Astrocyte (in vitro differentiated cells and primary cell): ENCODE data around the gene EPHB1. TPM values are rescaled to one million over a fixed set of nuclear protein-coding genes. Genes with fewer than 3 reads are reported as not detected.

Source experiments
- DNase-seq: peaks from one replicate; pipeline ENCODE4 v3.0.0-alpha.2; 2010; ENCODE audit warnings: low read depth
- FAIRE-seq: peaks from 2 replicates; lab custom pipeline; 2011; peaks lifted over from hg19 to GRCh38; lab: Jason Lieb, UNC
- H2AFZ ChIP-seq: 2 replicates; pipeline ENCODE4 v1.6.0; 2012; ENCODE audit warnings: low read depth, low read length, inconsistent platforms
- H3K27ac ChIP-seq: 2 replicates; pipeline ENCODE4 v1.5.1; 2011; ENCODE audit warnings: low read depth, low read length, inconsistent platforms
- H3K27me3 ChIP-seq: 2 replicates; pipeline ENCODE4 v1.6.0; 2011; ENCODE audit warnings: low read length, inconsistent platforms; ENCODE audit not compliant: insufficient read depth
- H3K36me3 ChIP-seq: 2 replicates; pipeline ENCODE4 v1.5.1; 2011; ENCODE audit warnings: low read length, inconsistent platforms; ENCODE audit not compliant: insufficient read depth
- H3K4me1 ChIP-seq: 2 replicates; pipeline ENCODE4 v1.5.1; 2011; ENCODE audit warnings: low read length, inconsistent platforms; ENCODE audit not compliant: insufficient read depth
- H3K4me2 ChIP-seq: 2 replicates; pipeline ENCODE4 v1.6.0; 2012; ENCODE audit warnings: low read length, inconsistent platforms
- H3K4me3 ChIP-seq: 2 replicates; pipeline ENCODE4 v1.5.1; 2011; ENCODE audit warnings: low read depth, mild to moderate bottlenecking, low read length, inconsistent platforms; ENCODE audit not compliant: insufficient read depth
- H3K79me2 ChIP-seq: 2 replicates; pipeline ENCODE4 v1.6.0; 2012; ENCODE audit warnings: mild to moderate bottlenecking, low read length, inconsistent platforms; ENCODE audit not compliant: insufficient read depth
- H3K9ac ChIP-seq: 2 replicates; pipeline ENCODE4 v1.6.0; 2012; ENCODE audit warnings: mild to moderate bottlenecking, low read length, inconsistent platforms
- H3K9me3 ChIP-seq: 2 replicates; pipeline ENCODE4 v1.5.1; 2012; ENCODE audit warnings: low read depth, mild to moderate bottlenecking, low read length, inconsistent platforms; ENCODE audit not compliant: insufficient read depth
- H4K20me1 ChIP-seq: 2 replicates; pipeline ENCODE4 v1.6.0; 2012; ENCODE audit warnings: low read length, inconsistent platforms; ENCODE audit not compliant: insufficient read depth
- H3K27ac Mint-ChIP-seq: one replicate; pipeline ENCODE4 v1.8.0; 2021; ENCODE audit warnings: mild to moderate bottlenecking, mixed read lengths; ENCODE audit not compliant: unreplicated experiment
- H3K27me3 Mint-ChIP-seq: one replicate; pipeline ENCODE4 v1.8.0; 2021; ENCODE audit warnings: low read depth, mixed read lengths; ENCODE audit not compliant: unreplicated experiment
- H3K36me3 Mint-ChIP-seq: one replicate; pipeline ENCODE4 v1.8.0; 2021; ENCODE audit warnings: low read depth, mixed read lengths; ENCODE audit not compliant: unreplicated experiment
- H3K4me1 Mint-ChIP-seq: one replicate; pipeline ENCODE4 v1.8.0; 2021; ENCODE audit warnings: low read depth, mixed read lengths; ENCODE audit not compliant: unreplicated experiment
- H3K4me3 Mint-ChIP-seq: one replicate; pipeline ENCODE4 v1.8.0; 2021; ENCODE audit warnings: mild to moderate bottlenecking, moderate library complexity, mixed read lengths; ENCODE audit not compliant: unreplicated experiment
- H3K9me3 Mint-ChIP-seq: one replicate; pipeline ENCODE4 v1.8.0; 2021; ENCODE audit warnings: mild to moderate bottlenecking, mixed read lengths; ENCODE audit not compliant: unreplicated experiment
- CTCF ChIP-seq: IDR thresholded peaks from 2 replicates; pipeline ENCODE4 v1.5.1; 2011; ENCODE audit warnings: low read depth, mild to moderate bottlenecking, inconsistent platforms, low read length, moderate library complexity; ENCODE audit not compliant: insufficient read depth
- EZH2 ChIP-seq: IDR thresholded peaks from 2 replicates; pipeline ENCODE4 v1.6.1; 2012; ENCODE audit warnings: mild to moderate bottlenecking, low read length, inconsistent platforms; ENCODE audit not compliant: insufficient read depth
- total RNA-seq: library from RNA; stranded (reverse); gene quantifications from 2 replicates; pipeline ENCODE4 v1.2.1, GENCODE V29; 2021

EPHB1 gene
- total RNA-seq, 1 donor from 2014 or later = 4.1 TPM

GRCh38 chr3:134766290-134766689, 28.8 kb upstream of the EPHB1 start:
- H3K4me3 Mint-ChIP-seq = no peak overlapping the region
- H3K27me3 Mint-ChIP-seq = peaks cover 35% of the 10 kb centered on the region
- no peaks in the 10 kb centered on the region for H3K4me1 Mint-ChIP-seq
- H3K27ac Mint-ChIP-seq = no peak overlapping the region
- Histone ChIP-seq H3K9ac (no peak overlapping the region), H3K4me1 (no peaks in the 10 kb centered on the region), H2AFZ (no peak overlapping the region), H3K9me3 (no peaks in the 10 kb centered on the region), H3K4me2 (no peak overlapping the region), H4K20me1 (no peaks in the 10 kb centered on the region), H3K27me3 (no peaks in the 10 kb centered on the region), H3K36me3 (no peaks in the 10 kb centered on the region), H3K79me2 (no peaks in the 10 kb centered on the region), H3K4me3 (no peak overlapping the region), H3K27ac (no peak overlapping the region)
- H3K36me3 Mint-ChIP-seq = no peaks in the 10 kb centered on the region
- DNase-seq (no peak), FAIRE-seq (no peak)
- TF ChIP-seq EZH2 = no peak
- no peak for TF ChIP-seq CTCF
- peaks cover 7% of the 10 kb centered on the region for H3K9me3 Mint-ChIP-seq

DNA sequence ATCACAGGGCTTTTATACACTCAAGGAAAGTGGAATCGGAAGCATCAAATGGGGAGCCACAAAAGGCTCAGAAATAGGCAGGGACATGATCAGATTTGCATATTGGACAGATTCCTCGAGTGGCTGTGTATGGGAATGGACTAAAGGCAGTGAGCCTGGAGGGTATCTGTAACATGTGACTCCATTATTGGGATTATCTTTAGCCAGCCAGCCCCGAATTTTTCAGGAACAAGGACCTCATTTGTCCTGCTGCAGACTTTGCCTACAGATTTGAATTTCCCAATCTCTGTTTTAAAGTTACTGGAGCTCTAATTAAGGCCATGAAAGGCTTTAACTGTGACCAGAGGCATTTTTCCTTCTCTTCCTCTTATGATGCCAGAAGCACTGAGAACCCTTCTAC, 26.9 kb upstream of the EPHB1 start:
- Histone ChIP-seq H2AFZ (no peak overlapping the region), H3K27ac (no peak overlapping the region), H3K36me3 (no peaks in the 10 kb centered on the region), H3K9ac (no peak overlapping the region), H3K9me3 (no peaks in the 10 kb centered on the region), H3K4me3 (no peak overlapping the region), H3K79me2 (no peaks in the 10 kb centered on the region), H4K20me1 (no peaks in the 10 kb centered on the region), H3K4me1 (no peaks in the 10 kb centered on the region), H3K27me3 (no peaks in the 10 kb centered on the region), H3K4me2 (no peak overlapping the region)
- Mint-ChIP-seq H3K36me3 (no peaks in the 10 kb centered on the region), H3K4me1 (no peaks in the 10 kb centered on the region), H3K27ac (no peak overlapping the region), H3K27me3 (peaks cover 30% of the 10 kb centered on the region), H3K9me3 (peaks cover 7% of the 10 kb centered on the region), H3K4me3 (no peak overlapping the region)
- TF ChIP-seq CTCF = no peak
- TF ChIP-seq EZH2 = no peak
- FAIRE-seq (no peak), DNase-seq (no peak)

DNA sequence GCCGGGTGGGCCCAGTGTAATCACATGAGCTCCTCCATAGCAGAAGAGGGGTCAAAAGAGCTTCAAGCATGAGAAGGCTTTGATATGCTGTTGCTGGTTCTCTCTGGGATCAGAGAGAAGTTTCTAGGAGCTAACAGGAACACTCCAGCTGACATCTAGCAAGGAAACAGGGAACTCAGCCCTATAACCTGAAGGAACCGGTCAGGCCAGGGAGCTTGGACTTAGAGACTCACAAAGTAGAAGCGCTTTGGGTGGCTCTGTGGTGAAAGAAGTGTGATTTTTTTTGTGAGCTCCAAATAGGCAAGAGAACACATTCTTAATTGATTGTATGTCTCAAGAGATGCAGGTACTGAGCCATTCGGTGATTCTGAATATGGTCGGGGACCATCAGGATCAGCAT, 26.2 kb upstream of the EPHB1 start:
- Mint-ChIP-seq H3K36me3 (no peaks in the 10 kb centered on the region), H3K27ac (no peak overlapping the region), H3K27me3 (peaks cover 30% of the 10 kb centered on the region), H3K4me3 (no peak overlapping the region), H3K4me1 (no peaks in the 10 kb centered on the region), H3K9me3 (peaks cover 4% of the 10 kb centered on the region)
- H3K4me1 ChIP-seq = no peaks in the 10 kb centered on the region
- DNase-seq = no peak
- H2AFZ ChIP-seq = no peak overlapping the region
- H4K20me1 ChIP-seq = no peaks in the 10 kb centered on the region
- TF ChIP-seq EZH2 = no peak
- TF ChIP-seq CTCF = no peak
- H3K4me2 ChIP-seq = no peak overlapping the region
- no peaks in the 10 kb centered on the region for H3K27me3 ChIP-seq
- H3K4me3 ChIP-seq = no peak overlapping the region
- no peaks in the 10 kb centered on the region for H3K79me2 ChIP-seq
- no peak overlapping the region for H3K27ac ChIP-seq
- no peaks in the 10 kb centered on the region for H3K9me3 ChIP-seq
- H3K9ac ChIP-seq = no peak overlapping the region
- no peaks in the 10 kb centered on the region for H3K36me3 ChIP-seq
- FAIRE-seq = no peak
